Measurements from ENCODE around the gene SMIM1.
"Not testable (repeated sequence)": the region's sequence is repeated elsewhere in the genome, so short reads cannot be mapped to it uniquely, and the experiment has no call there.

Gene SMIM1

DNA sequence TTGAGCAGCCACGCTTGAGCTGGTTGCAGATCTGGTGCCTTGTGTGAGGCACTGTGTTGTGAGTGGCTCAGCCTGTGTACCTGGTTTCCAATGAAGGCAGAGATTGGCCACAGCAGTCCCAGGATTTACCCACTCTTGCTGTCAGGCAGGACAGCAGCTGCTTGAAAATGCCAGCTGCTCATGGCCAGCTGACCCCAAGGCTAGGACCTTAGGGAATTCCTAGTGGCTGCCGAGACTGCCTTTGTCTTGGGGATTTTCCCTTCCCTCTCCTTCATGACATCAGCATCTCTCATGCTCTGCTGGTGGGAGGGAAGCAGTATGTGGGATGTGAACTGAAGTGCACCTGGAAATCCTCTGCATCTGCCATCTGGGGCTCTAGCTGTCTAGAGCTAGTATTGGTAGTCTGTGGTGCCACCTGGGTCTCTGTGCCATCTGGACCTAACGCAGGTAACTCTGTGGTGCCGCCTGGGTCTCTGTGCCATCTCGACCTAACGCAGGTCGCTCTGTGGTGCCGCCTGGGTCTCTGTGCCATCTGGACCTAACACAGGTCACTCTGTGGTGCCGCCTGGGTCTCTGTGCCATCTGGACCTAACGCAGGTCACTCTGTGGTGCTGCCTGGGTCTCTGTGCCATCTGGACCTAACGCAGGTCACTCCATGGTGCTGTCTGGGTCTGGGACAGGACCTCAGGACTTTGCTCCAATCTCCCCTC, 27.6 kb downstream of the SMIM1 start:
- H3K4me3 ChIP-seq (replicated peaks; ENCODE audit: low read depth, low read length), result no peak overlapping the region
- TF ChIP-seq, protein P1, sequence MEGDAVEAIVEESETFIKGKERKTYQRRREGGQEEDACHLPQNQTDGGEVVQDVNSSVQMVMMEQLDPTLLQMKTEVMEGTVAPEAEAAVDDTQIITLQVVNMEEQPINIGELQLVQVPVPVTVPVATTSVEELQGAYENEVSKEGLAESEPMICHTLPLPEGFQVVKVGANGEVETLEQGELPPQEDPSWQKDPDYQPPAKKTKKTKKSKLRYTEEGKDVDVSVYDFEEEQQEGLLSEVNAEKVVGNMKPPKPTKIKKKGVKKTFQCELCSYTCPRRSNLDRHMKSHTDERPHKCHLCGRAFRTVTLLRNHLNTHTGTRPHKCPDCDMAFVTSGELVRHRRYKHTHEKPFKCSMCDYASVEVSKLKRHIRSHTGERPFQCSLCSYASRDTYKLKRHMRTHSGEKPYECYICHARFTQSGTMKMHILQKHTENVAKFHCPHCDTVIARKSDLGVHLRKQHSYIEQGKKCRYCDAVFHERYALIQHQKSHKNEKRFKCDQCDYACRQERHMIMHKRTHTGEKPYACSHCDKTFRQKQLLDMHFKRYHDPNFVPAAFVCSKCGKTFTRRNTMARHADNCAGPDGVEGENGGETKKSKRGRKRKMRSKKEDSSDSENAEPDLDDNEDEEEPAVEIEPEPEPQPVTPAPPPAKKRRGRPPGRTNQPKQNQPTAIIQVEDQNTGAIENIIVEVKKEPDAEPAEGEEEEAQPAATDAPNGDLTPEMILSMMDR (IDR thresholded peaks at IDR 0.05; ENCODE audit: low read depth, low read length, missing control alignments), result no peak
- no peak for DNase-seq (ENCODE audit: extremely low read depth, low read depth)

DNA sequence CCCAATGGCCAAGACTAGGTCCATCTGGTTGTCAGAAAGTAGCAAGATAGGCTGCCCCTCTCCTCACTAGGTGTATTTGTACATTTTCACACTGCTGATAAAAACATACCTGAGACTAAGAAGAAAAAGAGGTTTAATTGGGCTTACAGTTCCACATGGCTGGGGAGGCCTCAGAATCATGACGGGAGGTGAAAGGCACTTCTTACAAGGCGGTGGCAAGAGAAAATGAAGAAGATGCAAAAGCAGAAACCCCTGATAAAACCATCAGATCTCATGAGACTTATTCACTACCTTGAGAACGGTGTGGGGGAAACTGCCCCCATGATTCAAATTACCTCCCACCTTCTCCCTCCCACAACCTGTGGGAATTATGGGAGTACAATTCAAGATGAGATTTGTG, 28.2 kb downstream of the SMIM1 start:
- H3K4me3 ChIP-seq (replicated peaks; ENCODE audit: low read depth, low read length), result not testable (repeated sequence)

DNA sequence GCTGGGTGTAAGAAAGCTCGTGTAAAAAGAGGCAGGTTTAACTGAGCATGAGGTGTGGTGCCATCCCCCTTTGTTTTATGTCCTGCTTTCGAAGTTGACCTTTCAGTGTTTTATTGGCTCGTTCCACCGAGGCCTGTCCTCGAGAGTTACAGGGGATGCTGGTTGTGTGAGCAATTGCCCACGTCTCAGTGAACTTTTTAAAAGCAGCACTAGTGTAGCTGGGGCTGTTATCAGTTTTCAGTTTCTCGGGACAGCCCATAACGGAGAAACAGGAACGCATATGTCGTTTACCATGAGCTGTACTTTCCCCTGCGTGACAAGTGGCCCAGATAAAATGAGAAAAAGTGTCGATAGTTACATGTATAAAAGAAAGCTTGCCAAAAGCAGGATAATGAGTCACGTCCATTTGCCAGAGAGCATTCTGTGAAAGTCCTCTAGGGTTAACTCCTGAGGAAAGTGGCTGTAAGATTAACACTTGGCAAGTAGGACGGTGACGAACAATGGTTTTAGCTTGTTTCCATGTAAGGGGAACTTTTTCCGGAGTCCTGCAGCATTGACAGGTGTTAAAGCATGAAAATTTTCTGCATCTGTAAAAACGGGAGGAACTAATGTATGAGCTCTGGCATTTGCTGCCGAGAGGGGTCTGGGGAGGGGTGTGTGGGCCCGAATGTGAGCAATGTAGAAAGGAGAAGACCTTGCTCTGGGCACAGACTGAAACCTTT, 31.5 kb downstream of the SMIM1 start:
- no peak for DNase-seq (ENCODE audit: extremely low read depth, low read depth)
- no peak overlapping the region for H3K4me3 ChIP-seq (replicated peaks; ENCODE audit: low read depth, low read length)
- TF ChIP-seq, protein P1 (IDR thresholded peaks at IDR 0.05; ENCODE audit: low read depth, low read length, missing control alignments), result no peak

More for the DNA sequence above, 28.2 kb downstream of the SMIM1 start:
- DNase-seq (ENCODE audit: extremely low read depth, low read depth), result not testable (repeated sequence)

DNA sequence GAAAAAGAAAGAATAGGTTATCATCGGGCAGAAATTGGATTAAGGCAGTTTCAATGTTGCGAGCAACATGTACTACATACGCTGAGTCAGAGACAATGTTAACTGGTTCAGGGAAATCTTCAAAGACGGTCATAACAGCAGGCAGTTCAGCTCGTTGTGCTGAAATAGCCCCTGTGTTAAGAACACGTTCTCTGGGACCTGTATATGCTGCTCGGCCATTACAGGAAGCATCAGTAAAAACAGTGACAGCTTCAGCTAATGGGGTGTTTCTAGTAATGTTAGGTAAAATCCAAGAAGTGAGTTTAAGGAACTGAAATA, 32.0 kb downstream of the SMIM1 start:
- not testable (repeated sequence) for DNase-seq (ENCODE audit: extremely low read depth, low read depth); H3K4me3 ChIP-seq (replicated peaks; ENCODE audit: low read depth, low read length)

DNA sequence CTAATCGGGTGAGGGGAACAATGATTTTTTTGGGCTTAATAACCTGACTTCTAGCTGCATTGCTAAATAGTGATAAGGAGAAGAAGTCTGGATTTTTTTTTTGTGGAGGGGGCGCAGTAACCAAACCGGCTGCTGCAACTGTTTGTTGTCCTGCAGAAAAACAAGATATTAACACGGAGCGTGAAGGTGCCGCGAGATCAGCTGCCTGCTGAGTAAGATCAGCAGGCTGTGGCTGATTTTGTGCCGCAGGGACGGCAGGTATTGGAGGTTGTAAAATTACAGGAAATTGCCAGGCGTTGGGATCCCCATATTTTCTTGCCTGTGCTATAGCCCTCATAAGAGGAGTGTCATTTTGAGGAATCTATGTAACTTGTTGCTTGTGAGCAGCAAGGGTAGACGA, 32.5 kb downstream of the SMIM1 start:
- H3K4me3 ChIP-seq (replicated peaks; ENCODE audit: low read depth, low read length), result no peak overlapping the region

DNA sequence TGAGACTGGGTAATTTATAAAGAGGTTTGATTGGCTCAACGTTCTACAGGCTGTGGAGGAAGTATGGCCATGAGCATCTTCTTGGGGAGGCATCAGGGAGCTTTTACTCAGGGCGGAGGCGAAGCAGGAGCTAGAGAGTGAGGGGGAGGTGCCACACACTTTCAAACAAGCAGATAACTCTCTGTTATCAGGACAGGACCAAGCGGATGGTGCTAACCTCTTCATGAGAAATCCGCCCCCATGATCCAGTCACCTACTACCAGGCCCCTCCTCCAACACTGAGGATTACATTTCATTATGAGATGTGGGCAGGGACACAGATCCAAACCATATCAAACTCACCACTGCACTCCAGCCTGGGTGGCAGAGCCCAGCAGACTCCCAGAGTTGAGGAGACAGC, 35.2 kb downstream of the SMIM1 start:
- TF ChIP-seq, protein P1 (IDR thresholded peaks at IDR 0.05; ENCODE audit: low read depth, low read length, missing control alignments), result no peak
- no peak overlapping the region for H3K4me3 ChIP-seq (replicated peaks; ENCODE audit: low read depth, low read length)
- DNase-seq (ENCODE audit: extremely low read depth, low read depth), result no peak

More for the DNA sequence above, 32.5 kb downstream of the SMIM1 start:
- TF ChIP-seq, protein P1 (IDR thresholded peaks at IDR 0.05; ENCODE audit: low read depth, low read length, missing control alignments), result no peak
- no peak for DNase-seq (ENCODE audit: extremely low read depth, low read depth)

DNA sequence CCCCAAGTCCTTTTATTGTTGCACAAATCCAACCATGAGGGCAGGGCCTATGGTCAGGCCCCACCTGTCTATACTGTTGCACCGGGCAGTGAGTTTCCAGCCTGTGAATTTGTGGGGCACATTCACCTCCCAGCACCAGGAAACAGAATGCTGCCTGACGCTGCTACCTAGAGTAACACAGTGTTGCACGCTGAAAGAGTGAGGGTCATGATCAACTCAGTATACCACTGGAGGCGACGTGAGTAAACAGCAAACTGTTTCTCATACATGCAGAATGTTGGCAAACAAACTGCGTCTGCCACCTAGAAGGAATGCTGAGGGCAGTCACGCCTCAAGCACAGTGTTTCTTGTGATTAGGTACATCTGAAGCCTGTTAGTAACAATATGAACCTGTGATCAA, 37.1 kb downstream of the SMIM1 start:
- H3K4me3 ChIP-seq (replicated peaks; ENCODE audit: low read depth, low read length), result no peak overlapping the region
- DNase-seq (ENCODE audit: extremely low read depth, low read depth), result no peak
- TF ChIP-seq, protein P1 (IDR thresholded peaks at IDR 0.05; ENCODE audit: low read depth, low read length, missing control alignments), result no peak

DNA sequence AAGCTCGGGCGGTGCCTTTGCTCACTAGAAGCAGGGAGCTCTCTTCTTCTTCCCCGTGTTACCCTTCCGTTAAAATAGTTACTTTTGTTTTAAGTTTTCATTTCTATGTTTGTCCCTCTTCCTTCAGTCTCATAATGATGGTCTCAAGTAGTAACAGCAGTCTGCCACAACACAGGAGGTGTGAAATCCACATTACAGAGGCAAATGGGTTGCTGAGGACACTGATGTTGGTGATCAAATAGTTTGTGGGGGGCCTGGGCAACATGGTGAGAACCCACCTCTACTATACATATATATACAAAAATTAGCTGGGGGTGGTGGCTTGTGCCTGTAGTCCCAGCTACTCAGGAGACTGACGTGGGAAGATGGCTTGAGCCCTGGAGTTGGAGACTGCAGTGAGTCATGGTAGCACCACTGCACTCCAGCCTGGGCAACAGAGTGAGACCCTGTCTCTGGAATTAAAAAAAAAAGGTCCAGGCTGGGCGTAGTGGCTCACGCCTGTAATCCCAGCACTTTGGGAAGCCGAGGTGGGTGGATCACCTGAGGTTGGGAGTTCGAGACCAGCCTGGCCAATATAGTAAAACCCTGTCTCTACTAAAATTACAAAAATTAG, 37.7 kb downstream of the SMIM1 start:
- not testable (repeated sequence) for DNase-seq (ENCODE audit: extremely low read depth, low read depth); H3K4me3 ChIP-seq (replicated peaks; ENCODE audit: low read depth, low read length)

All from HFF-Myc (cell line).